ENCODE measurements around the gene AVPI1. TPM values are rescaled to one million over a fixed set of nuclear protein-coding genes. Genes with fewer than 3 reads are reported as not detected.

AVPI1 gene
- total and polyA plus RNA-seq, 2 of the 13 experiments (the other 11 are each of a cell fraction or from before 2014, with no cell fraction given) = 39.8 to 61.2 TPM

DNA sequence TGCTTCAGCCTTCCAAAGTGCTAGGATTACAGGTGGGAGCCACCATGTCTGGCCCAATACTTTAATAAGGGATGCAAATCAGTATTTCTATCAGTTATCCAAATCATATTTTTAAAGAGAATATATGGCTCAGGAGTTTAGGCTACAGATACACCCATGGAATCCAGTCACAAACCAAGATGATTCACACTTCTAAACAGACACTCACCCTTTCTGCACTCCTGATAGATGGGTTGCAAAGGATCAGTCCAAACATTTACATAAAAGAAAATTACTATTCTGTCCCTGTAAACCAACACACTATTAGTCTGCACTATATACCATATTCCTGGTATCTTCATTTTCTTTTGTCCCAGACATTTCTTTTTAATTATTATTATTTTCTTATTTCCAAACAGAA is 55.9 kb downstream of the AVPI1 start (continued):
- TF ChIP-seq, protein P1, sequence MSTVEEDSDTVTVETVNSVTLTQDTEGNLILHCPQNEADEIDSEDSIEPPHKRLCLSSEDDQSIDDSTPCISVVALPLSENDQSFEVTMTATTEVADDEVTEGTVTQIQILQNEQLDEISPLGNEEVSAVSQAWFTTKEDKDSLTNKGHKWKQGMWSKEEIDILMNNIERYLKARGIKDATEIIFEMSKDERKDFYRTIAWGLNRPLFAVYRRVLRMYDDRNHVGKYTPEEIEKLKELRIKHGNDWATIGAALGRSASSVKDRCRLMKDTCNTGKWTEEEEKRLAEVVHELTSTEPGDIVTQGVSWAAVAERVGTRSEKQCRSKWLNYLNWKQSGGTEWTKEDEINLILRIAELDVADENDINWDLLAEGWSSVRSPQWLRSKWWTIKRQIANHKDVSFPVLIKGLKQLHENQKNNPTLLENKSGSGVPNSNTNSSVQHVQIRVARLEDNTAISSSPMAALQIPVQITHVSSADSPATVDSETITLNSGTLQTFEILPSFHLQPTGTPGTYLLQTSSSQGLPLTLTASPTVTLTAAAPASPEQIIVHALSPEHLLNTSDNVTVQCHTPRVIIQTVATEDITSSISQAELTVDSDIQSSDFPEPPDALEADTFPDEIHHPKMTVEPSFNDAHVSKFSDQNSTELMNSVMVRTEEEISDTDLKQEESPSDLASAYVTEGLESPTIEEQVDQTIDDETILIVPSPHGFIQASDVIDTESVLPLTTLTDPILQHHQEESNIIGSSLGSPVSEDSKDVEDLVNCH (CRISPR knock-in tag; IDR thresholded peaks at IDR 0.05) = no peak
- no peak for TF ChIP-seq NFIC (IDR thresholded peaks at IDR 0.05; ENCODE audit: low read length)
- TF ChIP-seq, protein P2, sequence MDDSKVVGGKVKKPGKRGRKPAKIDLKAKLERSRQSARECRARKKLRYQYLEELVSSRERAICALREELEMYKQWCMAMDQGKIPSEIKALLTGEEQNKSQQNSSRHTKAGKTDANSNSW (CRISPR knock-in tag; IDR thresholded peaks at IDR 0.05; ENCODE audit: borderline replicate concordance) = no peak
- TF ChIP-seq, protein P3, sequence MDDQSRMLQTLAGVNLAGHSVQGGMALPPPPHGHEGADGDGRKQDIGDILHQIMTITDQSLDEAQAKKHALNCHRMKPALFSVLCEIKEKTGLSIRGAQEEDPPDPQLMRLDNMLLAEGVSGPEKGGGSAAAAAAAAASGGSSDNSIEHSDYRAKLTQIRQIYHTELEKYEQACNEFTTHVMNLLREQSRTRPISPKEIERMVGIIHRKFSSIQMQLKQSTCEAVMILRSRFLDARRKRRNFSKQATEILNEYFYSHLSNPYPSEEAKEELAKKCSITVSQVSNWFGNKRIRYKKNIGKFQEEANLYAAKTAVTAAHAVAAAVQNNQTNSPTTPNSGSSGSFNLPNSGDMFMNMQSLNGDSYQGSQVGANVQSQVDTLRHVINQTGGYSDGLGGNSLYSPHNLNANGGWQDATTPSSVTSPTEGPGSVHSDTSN (CRISPR knock-in tag; IDR thresholded peaks at IDR 0.05; ENCODE audit: borderline replicate concordance) = no peak
- TF ChIP-seq RFXAP (CRISPR knock-in tag; IDR thresholded peaks at IDR 0.05; ENCODE audit: borderline replicate concordance) = no peak
- TF ChIP-seq FOXK2 (IDR thresholded peaks at IDR 0.05) = no peak

DNA sequence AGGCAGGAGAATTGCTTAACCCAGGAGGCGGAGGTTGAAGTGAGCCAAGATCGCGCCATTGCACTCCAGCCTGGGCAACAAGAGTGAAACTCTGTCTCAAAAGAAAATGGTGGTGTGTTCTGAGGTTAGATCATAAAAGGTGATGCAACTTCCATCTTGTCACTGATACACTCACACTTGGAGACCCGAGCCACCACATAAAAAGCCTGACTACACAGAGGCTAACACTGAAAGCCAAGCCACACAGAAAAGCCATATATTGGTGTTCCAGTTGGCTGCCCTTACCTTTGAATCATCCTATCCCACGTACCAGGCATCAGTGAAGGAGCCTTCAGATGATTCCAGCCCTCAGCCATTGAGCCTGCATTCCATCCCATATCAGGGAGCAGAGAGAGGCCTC is 57.8 kb downstream of the AVPI1 start:
- BruUV-seq (replicated peaks) = no TSS peak
- WGBS (ENCODE audit: low lambda C conversion rate) = 94% methylated on average over 5 of the region's 5 CpGs
- Histone ChIP-seq H4K20me1 (ENCODE audit: insufficient read depth, low read length) (no peaks in the 10 kb centered on the region), H3K79me2 (ENCODE audit: insufficient read depth, low read length) (no peaks in the 10 kb centered on the region), H3K4me1 (ENCODE audit: insufficient read depth, low read length) (peaks cover 36% of the 10 kb centered on the region), H3K9ac (ENCODE audit: insufficient read depth, low read depth, low read length) (no peak overlapping the region), H3K27ac (ENCODE audit: extremely low read length, insufficient read depth, low read length) (no peak overlapping the region), H3K9me3 (ENCODE audit: low read length) (no peaks in the 10 kb centered on the region), H3K36me3 (replicated peaks in 1 of 2; ENCODE audit: control insufficient read depth in 1 of 2, insufficient read depth in 2 of 2, low read length in 2 of 2) (no peaks in the 10 kb centered on the region), H2AFZ (ENCODE audit: low read length) (no peak overlapping the region), H3K4me2 (ENCODE audit: low read depth, low read length) (no peak overlapping the region), H3K4me3 (replicated peaks in 1 of 3; ENCODE audit: insufficient read depth in 1 of 3, low read depth in 2 of 3, low read length in 3 of 3) (no peak overlapping the region), H3K27me3 (ENCODE audit: control insufficient read depth in 1 of 2, insufficient read depth in 2 of 2, low read length in 2 of 2) (no peaks in the 10 kb centered on the region)
- DNase-seq (ENCODE audit: low spot score) (no peak), ATAC-seq (no peak), FAIRE-seq (no peak)
- POLR2A ChIA-PET = no interaction called here
- in situ Hi-C loops (cut with HindIII; ENCODE audit: extremely low pct_ligation_motif_present, low pct_unique_long_range_greater_than_20kb) = no loop called here
- CTCF ChIA-PET (ENCODE audit: low intra/inter-chr PET ratio, low total read pairs) = no interaction called here
- intact Hi-C loops (cut with micrococcal nuclease; ENCODE audit: unreplicated experiment) = no loop called here
- TF ChIP-seq YEATS4 (CRISPR knock-in tag; IDR thresholded peaks at IDR 0.05; ENCODE audit: borderline replicate concordance) = no peak
- TF ChIP-seq, protein P4, sequence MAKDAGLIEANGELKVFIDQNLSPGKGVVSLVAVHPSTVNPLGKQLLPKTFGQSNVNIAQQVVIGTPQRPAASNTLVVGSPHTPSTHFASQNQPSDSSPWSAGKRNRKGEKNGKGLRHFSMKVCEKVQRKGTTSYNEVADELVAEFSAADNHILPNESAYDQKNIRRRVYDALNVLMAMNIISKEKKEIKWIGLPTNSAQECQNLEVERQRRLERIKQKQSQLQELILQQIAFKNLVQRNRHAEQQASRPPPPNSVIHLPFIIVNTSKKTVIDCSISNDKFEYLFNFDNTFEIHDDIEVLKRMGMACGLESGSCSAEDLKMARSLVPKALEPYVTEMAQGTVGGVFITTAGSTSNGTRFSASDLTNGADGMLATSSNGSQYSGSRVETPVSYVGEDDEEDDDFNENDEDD (CRISPR knock-in tag; IDR thresholded peaks at IDR 0.05; ENCODE audit: borderline replicate concordance) = no peak
- no peak for TF ChIP-seq ZNF605 (CRISPR knock-in tag; IDR thresholded peaks at IDR 0.05)
- no peak for TF ChIP-seq RARG (CRISPR knock-in tag; IDR thresholded peaks at IDR 0.05; ENCODE audit: low read depth)
- no peak for TF ChIP-seq PRMT3 (CRISPR knock-in tag; IDR thresholded peaks at IDR 0.05; ENCODE audit: borderline replicate concordance, low read depth)
- no peak for TF ChIP-seq ZNF326 (CRISPR knock-in tag; IDR thresholded peaks at IDR 0.05; ENCODE audit: borderline replicate concordance)
- no peak for TF ChIP-seq ZNF883 (CRISPR knock-in tag; IDR thresholded peaks at IDR 0.05; ENCODE audit: not compliant biosample characterization)
- TF ChIP-seq ZNF431 (CRISPR knock-in tag; IDR thresholded peaks at IDR 0.05; ENCODE audit: borderline replicate concordance, low read depth) = no peak
- TF ChIP-seq ZNF343 (CRISPR knock-in tag; IDR thresholded peaks at IDR 0.05) = no peak
- TF ChIP-seq, protein P2 (CRISPR knock-in tag; IDR thresholded peaks at IDR 0.05; ENCODE audit: borderline replicate concordance) = no peak
- TF ChIP-seq, protein P5, sequence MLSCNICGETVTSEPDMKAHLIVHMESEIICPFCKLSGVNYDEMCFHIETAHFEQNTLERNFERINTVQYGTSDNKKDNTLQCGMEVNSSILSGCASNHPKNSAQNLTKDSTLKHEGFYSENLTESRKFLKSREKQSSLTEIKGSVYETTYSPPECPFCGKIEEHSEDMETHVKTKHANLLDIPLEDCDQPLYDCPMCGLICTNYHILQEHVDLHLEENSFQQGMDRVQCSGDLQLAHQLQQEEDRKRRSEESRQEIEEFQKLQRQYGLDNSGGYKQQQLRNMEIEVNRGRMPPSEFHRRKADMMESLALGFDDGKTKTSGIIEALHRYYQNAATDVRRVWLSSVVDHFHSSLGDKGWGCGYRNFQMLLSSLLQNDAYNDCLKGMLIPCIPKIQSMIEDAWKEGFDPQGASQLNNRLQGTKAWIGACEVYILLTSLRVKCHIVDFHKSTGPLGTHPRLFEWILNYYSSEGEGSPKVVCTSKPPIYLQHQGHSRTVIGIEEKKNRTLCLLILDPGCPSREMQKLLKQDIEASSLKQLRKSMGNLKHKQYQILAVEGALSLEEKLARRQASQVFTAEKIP (CRISPR knock-in tag; IDR thresholded peaks at IDR 0.05; ENCODE audit: borderline replicate concordance) = no peak
- TF ChIP-seq ZNF780A (CRISPR knock-in tag; IDR thresholded peaks at IDR 0.05) = no peak

Data from HepG2 (cell line).